ENCODE results near the gene STRN3.

STRN3 gene

GRCh38 chr14:30849983-30850382, 176.2 kb downstream of the STRN3 start:
- no peaks in the 10 kb centered on the region for H3K36me3 ChIP-seq (ENCODE audit: control insufficient read depth, insufficient read depth, low read length)
- H2AFZ ChIP-seq = no peak overlapping the region
- H3K27me3 ChIP-seq (ENCODE audit: control insufficient read depth, insufficient read depth, low read length) = no peaks in the 10 kb centered on the region
- no peak overlapping the region for H3K4me2 ChIP-seq (ENCODE audit: low read length)
- no peaks in the 10 kb centered on the region for H3K79me2 ChIP-seq
- H3K9ac ChIP-seq = no peak overlapping the region
- no peak overlapping the region for H3K4me3 ChIP-seq (ENCODE audit: low read depth, low read length)
- no peak overlapping the region for H3K27ac ChIP-seq
- no peaks in the 10 kb centered on the region for H3K4me1 ChIP-seq
- TF ChIP-seq CTCF (IDR thresholded peaks at IDR 0.05) = no peak
- no peaks in the 10 kb centered on the region for H3K9me3 ChIP-seq (ENCODE audit: control insufficient read depth, low read length)

GRCh38 chr14:30849354-30849753, 176.8 kb downstream of the STRN3 start:
- Histone ChIP-seq H3K79me2 (no peaks in the 10 kb centered on the region), H3K27ac (no peak overlapping the region), H3K4me3 (ENCODE audit: low read depth, low read length) (no peak overlapping the region), H3K4me2 (ENCODE audit: low read length) (no peak overlapping the region), H3K9ac (no peak overlapping the region), H3K9me3 (ENCODE audit: control insufficient read depth, low read length) (no peaks in the 10 kb centered on the region), H2AFZ (no peak overlapping the region), H3K4me1 (no peaks in the 10 kb centered on the region), H3K36me3 (ENCODE audit: control insufficient read depth, insufficient read depth, low read length) (no peaks in the 10 kb centered on the region), H3K27me3 (ENCODE audit: control insufficient read depth, insufficient read depth, low read length) (no peaks in the 10 kb centered on the region)
- no peak for TF ChIP-seq CTCF (IDR thresholded peaks at IDR 0.05)

GRCh38 chr14:30848449-30849240, 177.5 kb downstream of the STRN3 start:
- H3K9ac ChIP-seq = no peak overlapping the region
- no peak overlapping the region for H2AFZ ChIP-seq
- H3K4me3 ChIP-seq (ENCODE audit: low read depth, low read length) = no peak overlapping the region
- no peaks in the 10 kb centered on the region for H3K36me3 ChIP-seq (ENCODE audit: control insufficient read depth, insufficient read depth, low read length)
- H3K9me3 ChIP-seq (ENCODE audit: control insufficient read depth, low read length) = no peaks in the 10 kb centered on the region
- H3K27ac ChIP-seq = no peak overlapping the region
- H3K4me1 ChIP-seq = no peaks in the 10 kb centered on the region
- no peak for TF ChIP-seq CTCF (IDR thresholded peaks at IDR 0.05)
- no peak overlapping the region for H3K4me2 ChIP-seq (ENCODE audit: low read length)
- H3K27me3 ChIP-seq (ENCODE audit: control insufficient read depth, insufficient read depth, low read length) = no peaks in the 10 kb centered on the region
- no peaks in the 10 kb centered on the region for H3K79me2 ChIP-seq
